MM.1S (cell line): ENCODE data around the gene TTC16.

Experiments used
- EZH2 ChIP-seq: fragments of 300-600 bp; sonication (generic); optimal IDR thresholded peaks from 2 replicates; pipeline ENCODE3; 2017; ENCODE audit warnings: low read depth, mild to moderate bottlenecking, antibody characterized with exemption, low read length, mixed read lengths
- TF ChIP-seq, protein P1 (sequence below): fragments of 300-600 bp; sonication (generic); IDR thresholded peaks from 2 replicates; pipeline ENCODE4 v1.5.1; 2016; ENCODE audit warnings: antibody characterized with exemption, low read length, mixed read lengths

DNA sequence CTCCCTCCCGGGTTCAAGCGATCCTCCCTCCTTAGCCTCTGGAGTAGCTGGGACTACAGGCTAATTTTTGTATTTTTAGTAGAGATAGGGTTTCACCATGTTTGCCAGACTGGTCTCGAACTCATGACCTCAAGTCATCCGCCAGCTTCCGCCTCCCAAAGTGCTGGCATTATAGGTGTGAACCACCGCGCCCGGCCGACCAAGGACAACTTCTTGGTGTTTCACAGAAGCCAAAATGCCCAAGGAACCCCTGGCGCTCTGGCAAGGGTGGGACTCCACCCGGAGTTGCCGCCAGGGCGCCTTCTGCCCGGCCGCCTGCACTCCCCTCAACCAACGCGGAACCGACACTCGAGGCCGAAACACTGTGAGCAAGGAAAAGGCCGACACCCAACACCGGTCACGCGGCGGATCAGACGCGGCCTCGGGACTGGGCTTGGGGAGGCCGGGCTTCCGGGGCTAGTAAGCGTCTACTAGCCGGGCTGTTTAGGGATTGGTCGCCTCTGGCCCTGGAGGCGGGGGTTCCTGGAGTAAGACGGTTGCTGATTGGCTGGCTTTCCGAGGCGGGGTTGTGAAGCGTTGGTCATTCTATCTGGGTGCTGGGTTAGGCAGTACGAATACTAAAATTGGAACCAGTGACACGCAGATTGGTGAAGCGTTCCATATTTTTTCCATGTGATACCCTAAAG lies 16.8 kb upstream of the TTC16 start:
- TF ChIP-seq, protein P1, sequence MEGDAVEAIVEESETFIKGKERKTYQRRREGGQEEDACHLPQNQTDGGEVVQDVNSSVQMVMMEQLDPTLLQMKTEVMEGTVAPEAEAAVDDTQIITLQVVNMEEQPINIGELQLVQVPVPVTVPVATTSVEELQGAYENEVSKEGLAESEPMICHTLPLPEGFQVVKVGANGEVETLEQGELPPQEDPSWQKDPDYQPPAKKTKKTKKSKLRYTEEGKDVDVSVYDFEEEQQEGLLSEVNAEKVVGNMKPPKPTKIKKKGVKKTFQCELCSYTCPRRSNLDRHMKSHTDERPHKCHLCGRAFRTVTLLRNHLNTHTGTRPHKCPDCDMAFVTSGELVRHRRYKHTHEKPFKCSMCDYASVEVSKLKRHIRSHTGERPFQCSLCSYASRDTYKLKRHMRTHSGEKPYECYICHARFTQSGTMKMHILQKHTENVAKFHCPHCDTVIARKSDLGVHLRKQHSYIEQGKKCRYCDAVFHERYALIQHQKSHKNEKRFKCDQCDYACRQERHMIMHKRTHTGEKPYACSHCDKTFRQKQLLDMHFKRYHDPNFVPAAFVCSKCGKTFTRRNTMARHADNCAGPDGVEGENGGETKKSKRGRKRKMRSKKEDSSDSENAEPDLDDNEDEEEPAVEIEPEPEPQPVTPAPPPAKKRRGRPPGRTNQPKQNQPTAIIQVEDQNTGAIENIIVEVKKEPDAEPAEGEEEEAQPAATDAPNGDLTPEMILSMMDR, result no peak
- no peak for TF ChIP-seq EZH2
